Spleen (tissue), 11 donors: ENCODE results near the gene RMC1. TPM values are rescaled to one million over a fixed set of nuclear protein-coding genes. Genes with fewer than 3 reads are reported as not detected.

Source experiments
- DNase-seq: peaks from one replicate; pipeline ENCODE4 v3.0.0-alpha.2; 2020
- H3K27ac ChIP-seq, 8 donors: fragments of 200-600 bp; sonication (generic) in 7 of 8; 1 replicate in 4 of 8; 2 replicates in 4 of 8; pipeline versions ENCODE4 v1.5.0 to v1.8.0; 2016 to 2021; ENCODE audit warnings: inconsistent platforms in 4 of 8, mild to moderate bottlenecking in 4 of 8, moderate library complexity in 1 of 8
- H3K27me3 ChIP-seq, 7 donors: fragments of 200-600 bp; sonication (generic) in 6 of 7; replicated peaks in 1 of 7; 1 replicate in 4 of 7; 2 replicates in 3 of 7; pipeline versions ENCODE4 v1.5.0 to v1.8.0; 2016 to 2021; ENCODE audit warnings: inconsistent platforms in 3 of 7, mild to moderate bottlenecking in 1 of 7
- H3K36me3 ChIP-seq, 6 donors: fragments of 200-600 bp; sonication (generic) in 5 of 6; 1 replicate in 4 of 6; 2 replicates in 2 of 6; pipeline versions ENCODE4 v1.5.0 to v1.8.0; 2016 to 2021; ENCODE audit warnings: inconsistent platforms in 2 of 6
- H3K4me1 ChIP-seq, 6 donors: fragments of 200-600 bp; sonication (generic) in 5 of 6; 1 replicate in 3 of 6; 2 replicates in 3 of 6; pipeline versions ENCODE4 v1.5.0 to v1.8.0; 2016 to 2021; ENCODE audit warnings: inconsistent platforms in 3 of 6
- H3K4me3 ChIP-seq, 8 donors: fragments of 200-600 bp; sonication (generic) in 7 of 8; 1 replicate in 4 of 8; 2 replicates in 4 of 8; pipeline versions ENCODE4 v1.5.0 to v1.8.0; 2016 to 2021; ENCODE audit warnings: inconsistent platforms in 4 of 8, mild to moderate bottlenecking in 4 of 8, moderate library complexity in 2 of 8
- H3K9me3 ChIP-seq, 8 donors: fragments of 200-600 bp; sonication (generic) in 7 of 8; 1 replicate in 4 of 8; 2 replicates in 4 of 8; pipeline versions ENCODE4 v1.5.0 to v1.8.0; 2016 to 2021; ENCODE audit warnings: inconsistent platforms in 4 of 8
- POLR2A ChIP-seq, 3 donors: fragments of 450-650 bp; IDR thresholded peaks; one replicate each; pipeline ENCODE4 v1.5.1; 2017; ENCODE audit warnings: antibody characterized with exemption in 3 of 3, mild to moderate bottlenecking in 1 of 3
- POLR2AphosphoS5 ChIP-seq, 3 donors: sonication (generic); formaldehyde crosslinking; IDR thresholded peaks; one replicate each; pipeline ENCODE4 v1.5.1; 2017; ENCODE audit warnings: antibody characterized with exemption in 3 of 3
- WGBS, 5 donors: extraction: QIAGEN DNeasy Blood & Tissue Kit in 3 of 5; methylation state at CpG; one replicate each; pipeline versions ENCODE4 v1.1.5 to v1.1.7; 2013 to 2018; 5-methylcytosine and 5-hydroxymethylcytosine counted together
- intact Hi-C: fragments of 100-400 bp; cut with DNase I; formaldehyde crosslinking; loops from one replicate; pipeline ENCODE4 v1.15.0; 2023; ENCODE audit warnings: low total_unique reads
- polyA plus RNA-seq, 3 donors: library from polyadenylated mRNA; stranded (reverse); fragments of 200-250 nt; gene quantifications; one replicate each; pipeline ENCODE4 v1.2.1, GENCODE V29; 2013
- total RNA-seq, 7 donors: library from RNA; depleted of rRNA in 3 of 7; stranded (reverse); fragments of >200 nt in 3 of 7; fragmentation: NEBNext Ultra II Directional in 4 of 7; extraction: Animal tissue kit (Norgen Biotek cat#: 25700) in 4 of 7; gene quantifications; one replicate each; pipeline versions ENCODE4 v1.1.0 to v1.2.1, GENCODE V29; 2016 to 2021
- TF ChIP-seq, protein P1 (sequence below), 11 experiments: fragments of 200-600 bp in 7 of 11; fragments of 450-650 bp in 4 of 11; sonication (generic) in 4 of 11; IDR thresholded peaks in 8 of 11; conservative IDR thresholded peaks in 3 of 11; 1 replicate in 7 of 11; 2 replicates in 4 of 11; pipeline versions ENCODE4 v1.4.0 to v1.8.0; 2016 to 2021; ENCODE audit warnings: antibody characterized with exemption in 11 of 11, inconsistent platforms in 4 of 11, mild to moderate bottlenecking in 1 of 11
- donor health status: healthy with polysubstance abuse.
- donor health status: DM: no; HTN: no; CAD: no; lungs with moderate emphysema.
- donor health status: DM: no; HTN: no; CAD: no.
- donor health status: Bipolar disorder and iron deficiency.
- donor health status: healthy.
- donor health status: DM: no; HTN: no; CAD: no.
- donor health status: DM: yes; HTN: yes; CAD: no.

Gene RMC1
- total and polyA plus RNA-seq, 10 donors: 29.5 to 74.7 (median 45.2) TPM

DNA sequence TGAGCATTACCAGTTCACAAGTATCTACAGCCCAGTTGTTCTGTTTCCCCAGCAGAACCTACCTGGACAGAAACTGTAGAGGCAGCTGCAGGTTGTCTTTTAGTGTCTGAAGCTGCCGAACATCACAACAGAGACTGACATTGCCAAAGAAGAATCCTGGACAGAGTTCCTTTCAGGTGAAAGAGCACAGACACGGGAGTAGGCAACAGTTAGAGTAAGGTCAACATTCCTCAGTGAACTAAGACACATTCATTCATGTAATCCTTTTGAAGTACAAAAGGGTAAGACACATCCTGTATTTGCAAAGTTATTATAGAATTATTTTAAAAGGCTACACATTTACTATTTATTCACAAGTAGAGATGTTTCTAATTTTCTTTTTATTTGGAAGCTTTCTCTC is 68.7 kb downstream of the RMC1 start:
- DNase-seq: no peak
- WGBS, 5 donors: 86 to 97% (median 93%) methylated on average over 2 of the region's 2 CpGs

DNA sequence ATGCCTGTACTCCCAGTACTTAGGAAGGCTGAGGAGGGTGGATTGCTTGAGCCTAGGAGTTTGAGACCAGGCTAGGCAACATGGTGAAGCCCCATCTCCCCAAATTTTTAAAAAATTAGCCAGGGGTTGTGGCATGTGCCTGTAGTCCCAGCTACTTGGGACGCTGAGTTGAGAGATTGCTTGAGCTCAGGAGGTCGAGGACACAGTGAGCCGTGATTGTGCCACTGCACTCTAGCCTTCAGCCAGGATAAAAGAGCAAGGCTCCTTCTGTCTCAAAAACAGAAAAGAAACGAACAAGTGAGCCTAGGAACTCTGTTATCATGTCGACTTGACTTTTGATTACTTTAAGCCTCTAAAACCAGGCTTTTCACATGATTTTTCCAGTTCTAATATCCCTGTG is 69.3 kb downstream of the RMC1 start:
- Histone ChIP-seq H3K4me1 (peaks cover 20 to 64% (median 33%) of the 10 kb centered on the region in 6 donors), H3K27ac (peak overlapping the region in 3 of 8 donors; percentile 82 to 86 (median 84)), H3K27me3 (no peaks in the 10 kb centered on the region), H3K4me3 (no peak overlapping the region), H3K9me3 (no peaks in the 10 kb centered on the region), H3K36me3 (peaks cover 0 to 81% (median 41%) of the 10 kb centered on the region in 6 donors)
- DNase-seq: no peak
- TF ChIP-seq POLR2AphosphoS5 (IDR thresholded peaks at IDR 0.05) (no peak), POLR2A (IDR thresholded peaks at IDR 0.05) (no peak)
- TF ChIP-seq, protein P1, sequence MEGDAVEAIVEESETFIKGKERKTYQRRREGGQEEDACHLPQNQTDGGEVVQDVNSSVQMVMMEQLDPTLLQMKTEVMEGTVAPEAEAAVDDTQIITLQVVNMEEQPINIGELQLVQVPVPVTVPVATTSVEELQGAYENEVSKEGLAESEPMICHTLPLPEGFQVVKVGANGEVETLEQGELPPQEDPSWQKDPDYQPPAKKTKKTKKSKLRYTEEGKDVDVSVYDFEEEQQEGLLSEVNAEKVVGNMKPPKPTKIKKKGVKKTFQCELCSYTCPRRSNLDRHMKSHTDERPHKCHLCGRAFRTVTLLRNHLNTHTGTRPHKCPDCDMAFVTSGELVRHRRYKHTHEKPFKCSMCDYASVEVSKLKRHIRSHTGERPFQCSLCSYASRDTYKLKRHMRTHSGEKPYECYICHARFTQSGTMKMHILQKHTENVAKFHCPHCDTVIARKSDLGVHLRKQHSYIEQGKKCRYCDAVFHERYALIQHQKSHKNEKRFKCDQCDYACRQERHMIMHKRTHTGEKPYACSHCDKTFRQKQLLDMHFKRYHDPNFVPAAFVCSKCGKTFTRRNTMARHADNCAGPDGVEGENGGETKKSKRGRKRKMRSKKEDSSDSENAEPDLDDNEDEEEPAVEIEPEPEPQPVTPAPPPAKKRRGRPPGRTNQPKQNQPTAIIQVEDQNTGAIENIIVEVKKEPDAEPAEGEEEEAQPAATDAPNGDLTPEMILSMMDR (IDR thresholded peaks at IDR 0.05 in 8 of 11, conservative IDR thresholded peaks at IDR 0.05 in 3 of 11): no peak
- 85 to 91% (median 86%) methylated on average over 5 of the region's 5 CpGs for WGBS, 5 donors
- intact Hi-C loops: no loop called here

More for the DNA sequence above, 68.7 kb downstream of the RMC1 start:
- no peaks in the 10 kb centered on the region for H3K27me3 ChIP-seq
- peak overlapping the region in 4 of 8 donors; percentile 31 to 86 (median 83) for H3K27ac ChIP-seq
- no peaks in the 10 kb centered on the region for H3K9me3 ChIP-seq
- intact Hi-C loops: no loop called here
- peaks cover 20 to 64% (median 33%) of the 10 kb centered on the region in 6 donors for H3K4me1 ChIP-seq
- TF ChIP-seq POLR2A (IDR thresholded peaks at IDR 0.05) (no peak), POLR2AphosphoS5 (IDR thresholded peaks at IDR 0.05) (no peak)
- TF ChIP-seq, protein P1 (IDR thresholded peaks at IDR 0.05 in 8 of 11, conservative IDR thresholded peaks at IDR 0.05 in 3 of 11): no peak
- no peak overlapping the region for H3K4me3 ChIP-seq
- H3K36me3 ChIP-seq: peaks cover 0 to 83% (median 45%) of the 10 kb centered on the region in 6 donors

DNA sequence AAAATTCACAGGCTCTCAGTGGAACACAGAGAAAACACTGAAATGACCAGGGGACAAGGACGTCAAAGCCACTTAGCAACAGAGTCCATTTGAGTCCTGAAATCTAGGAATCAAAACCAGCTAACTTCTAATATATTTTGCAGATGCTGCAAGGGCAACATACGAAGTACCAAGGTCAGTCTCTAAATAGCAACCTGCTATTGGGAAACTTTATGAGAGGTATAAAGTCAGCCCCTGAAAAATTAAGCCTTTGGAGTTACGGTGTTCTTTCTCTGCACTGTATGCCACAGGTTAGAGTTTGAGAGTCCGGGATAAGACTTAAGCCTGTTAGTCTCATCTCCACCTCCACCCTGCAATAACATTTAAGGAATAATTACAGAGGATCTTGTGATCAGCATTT is 69.7 kb downstream of the RMC1 start:
- H3K4me3 ChIP-seq: no peak overlapping the region
- H3K27me3 ChIP-seq: no peaks in the 10 kb centered on the region
- 86 to 89% (median 88%) methylated on average over 4 of the region's 4 CpGs for WGBS, 5 donors
- no peak for DNase-seq
- H3K4me1 ChIP-seq: peaks cover 20 to 64% (median 33%) of the 10 kb centered on the region in 6 donors
- TF ChIP-seq POLR2A (IDR thresholded peaks at IDR 0.05): no peak
- H3K36me3 ChIP-seq: peaks cover 0 to 81% (median 38%) of the 10 kb centered on the region in 6 donors
- no peaks in the 10 kb centered on the region for H3K9me3 ChIP-seq
- peak overlapping the region in 6 of 8 donors; percentile 65 to 86 (median 79) for H3K27ac ChIP-seq
- intact Hi-C loops: no loop called here

DNA sequence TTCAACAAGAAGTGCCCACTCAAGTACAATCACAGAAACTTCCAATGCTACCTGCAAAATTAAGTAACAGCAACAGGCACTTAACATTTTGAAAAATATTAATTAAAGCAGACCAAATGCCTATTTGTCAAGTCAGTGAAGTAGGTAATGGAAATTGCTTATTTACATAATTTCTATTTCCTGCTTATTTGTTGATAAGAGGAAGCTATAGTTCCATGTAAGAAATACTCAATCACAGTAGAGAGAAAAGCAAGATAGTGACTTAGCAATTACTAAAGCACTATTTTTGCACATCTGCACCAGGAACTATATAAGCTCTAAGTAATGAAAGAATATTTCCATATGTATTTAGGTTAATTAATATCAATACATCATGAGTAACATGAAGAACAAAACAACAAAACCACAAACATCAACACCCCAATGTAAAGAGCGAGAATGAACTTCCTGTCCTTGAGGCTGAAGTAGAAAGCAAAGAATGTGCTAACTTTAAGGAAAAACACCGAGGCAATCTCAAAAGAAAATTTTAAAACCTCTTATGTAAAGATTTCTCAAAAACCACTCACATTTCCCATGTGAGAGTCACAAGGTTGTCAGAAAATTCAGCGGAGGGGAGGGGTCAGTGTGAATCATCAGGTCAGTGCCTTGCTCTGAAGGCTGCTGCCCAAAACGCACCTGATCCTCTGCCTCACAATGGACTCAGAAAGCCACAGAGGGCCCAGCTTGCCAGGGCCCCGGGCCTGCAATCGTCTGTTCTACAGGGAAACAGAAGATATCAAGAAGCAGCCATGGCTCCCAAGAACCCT is 70.5 kb downstream of the RMC1 start:
- Histone ChIP-seq H3K4me3 (peak overlapping the region in 1 of 8 donors; percentile 22), H3K9me3 (no peaks in the 10 kb centered on the region), H3K27me3 (no peaks in the 10 kb centered on the region), H3K27ac (peak overlapping the region; percentile 48 to 86 (median 77)), H3K36me3 (peaks cover 0 to 77% (median 29%) of the 10 kb centered on the region in 6 donors), H3K4me1 (peaks cover 22 to 73% (median 40%) of the 10 kb centered on the region in 6 donors)
- 37 to 51% (median 40%) methylated on average over 6 of the region's 6 CpGs for WGBS, 5 donors
- DNase-seq: no peak
- intact Hi-C loops: no loop called here
- TF ChIP-seq, protein P1 (IDR thresholded peaks at IDR 0.05 in 8 of 11, conservative IDR thresholded peaks at IDR 0.05 in 3 of 11): no peak
- TF ChIP-seq POLR2A (IDR thresholded peaks at IDR 0.05): no peak
- no peak for TF ChIP-seq POLR2AphosphoS5 (IDR thresholded peaks at IDR 0.05)
